Activated CD8-positive, alpha-beta memory T cell treated with anti-CD3 and anti-CD28 coated beads for 48 hours (primary cell): Measurements from ENCODE around the gene APCDD1.
"Not testable (repeated sequence)": the region's sequence is repeated elsewhere in the genome, so short reads cannot be mapped to it uniquely, and the experiment has no call there.

Source experiments
- DNase-seq, 3 experiments: peaks; one replicate each; pipeline ENCODE4 v3.0.0-alpha.2; 2020; ENCODE audit warnings: low read depth in 2 of 3, low spot score in 2 of 3

Gene APCDD1

GRCh38 chr18:10525371-10525691 lies 70.9 kb downstream of the APCDD1 start:
- DNase-seq, result no peak

- peak; percentile 63 to 84 (median 70) for DNase-seq
Measured at GRCh38 chr18:10525697-10526560, 71.5 kb downstream of the APCDD1 start, which contains the start of gene NAPG. Gene NAPG (plus strand): TSS chr18:10526027. CDS start chr18:10526103, 76 bp downstream.

- no peak for DNase-seq
Measured at GRCh38 chr18:10526561-10526949, 72.1 kb downstream of the APCDD1 start.

- DNase-seq, result no peak
Measured at GRCh38 chr18:10528439-10528838, 74.0 kb downstream of the APCDD1 start.

- no peak for DNase-seq
Measured at GRCh38 chr18:10530002-10530401, 75.6 kb downstream of the APCDD1 start.

GRCh38 chr18:10530852-10531251 lies 76.4 kb downstream of the APCDD1 start:
- DNase-seq, result no peak

GRCh38 chr18:10533111-10533510 lies 78.7 kb downstream of the APCDD1 start:
- no peak for DNase-seq

- no peak for DNase-seq
Measured at GRCh38 chr18:10536280-10536679, 81.8 kb downstream of the APCDD1 start.

- no peak for DNase-seq
Measured at GRCh38 chr18:10537765-10538164, 83.3 kb downstream of the APCDD1 start.

GRCh38 chr18:10539124-10539523 lies 84.7 kb downstream of the APCDD1 start:
- DNase-seq, result not testable (repeated sequence)
